Activated naive CD4-positive, alpha-beta T cell treated with anti-CD3 and anti-CD28 coated beads for 36 hours (primary cell): ENCODE data around the gene FBXO42. TPM values are rescaled to one million over a fixed set of nuclear protein-coding genes. Genes with fewer than 3 reads are reported as not detected.
"Not testable (repeated sequence)": the region's sequence is repeated elsewhere in the genome, so short reads cannot be mapped to it uniquely, and the experiment has no call there.

Source experiments
- CTCF ChIA-PET: fragments of 350-600 bp; sonication (Branson Sonifier 250); formaldehyde crosslinking; loops from one replicate; lab custom pipeline; 2021; ENCODE audit warnings: antibody characterized with exemption; lab: Charles Lee
- DNase-seq: peaks from one replicate; pipeline ENCODE4 v3.0.0-alpha.2; 2020
- H3K27ac Mint-ChIP-seq: one replicate; pipeline ENCODE4 v1.8.0; 2021; ENCODE audit warnings: mild to moderate bottlenecking, mixed read lengths
- H3K27me3 Mint-ChIP-seq: one replicate; pipeline ENCODE4 v1.8.0; 2021; ENCODE audit warnings: low read depth, mixed read lengths
- H3K36me3 Mint-ChIP-seq: one replicate; pipeline ENCODE4 v1.8.0; 2021; ENCODE audit warnings: low read depth, mixed read lengths
- H3K4me1 Mint-ChIP-seq: one replicate; pipeline ENCODE4 v1.8.0; 2021; ENCODE audit warnings: low read depth, mixed read lengths
- H3K4me3 Mint-ChIP-seq: one replicate; pipeline ENCODE4 v1.8.0; 2021; ENCODE audit warnings: mild to moderate bottlenecking, moderate library complexity, mixed read lengths
- H3K9me3 Mint-ChIP-seq: one replicate; pipeline ENCODE4 v1.8.0; 2021; ENCODE audit warnings: mixed read lengths
- intact Hi-C: fragments of 100-400 bp; cut with micrococcal nuclease; formaldehyde crosslinking; loops from one replicate; pipeline ENCODE4 v1.15.1; 2023
- total RNA-seq, 2 experiments: library from RNA; stranded (reverse); gene quantifications; one replicate each; pipeline ENCODE4 v1.2.3, GENCODE V29; 2021

The FBXO42 gene
- total RNA-seq, 2 experiments from 2014 or later: 7.5 to 10.2 TPM

DNA sequence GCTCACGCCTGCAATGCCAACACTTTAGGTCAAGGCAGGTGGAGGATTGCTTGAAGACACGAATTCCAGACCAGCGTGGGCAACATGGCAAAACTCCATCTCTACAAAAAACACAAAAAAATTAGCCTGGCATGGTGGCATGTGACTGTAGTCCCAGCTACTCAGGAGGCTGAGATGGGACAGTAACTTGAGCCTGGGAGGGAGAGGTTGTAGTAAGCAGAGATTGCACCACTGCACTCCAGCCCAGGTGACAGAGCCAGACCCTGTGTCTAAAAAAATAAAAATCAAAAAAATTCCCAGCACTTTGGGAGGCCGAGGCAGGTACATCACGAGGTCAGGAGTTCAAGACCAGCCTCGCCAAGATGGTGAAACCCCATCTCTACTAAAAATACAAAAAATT lies 9.0 kb downstream of the FBXO42 start:
- H3K4me1 Mint-ChIP-seq: peaks cover 17% of the 10 kb centered on the region
- H3K9me3 Mint-ChIP-seq, H3K27ac Mint-ChIP-seq, H3K4me3 Mint-ChIP-seq, intact Hi-C loops, H3K27me3 Mint-ChIP-seq, H3K36me3 Mint-ChIP-seq, DNase-seq: not testable (repeated sequence)
- CTCF ChIA-PET: interaction anchor here (1.5 kb wide), 1 partner anchor 99 kb away, joined by 3 read pairs; no protein-coding TSS in a partner anchor

DNA sequence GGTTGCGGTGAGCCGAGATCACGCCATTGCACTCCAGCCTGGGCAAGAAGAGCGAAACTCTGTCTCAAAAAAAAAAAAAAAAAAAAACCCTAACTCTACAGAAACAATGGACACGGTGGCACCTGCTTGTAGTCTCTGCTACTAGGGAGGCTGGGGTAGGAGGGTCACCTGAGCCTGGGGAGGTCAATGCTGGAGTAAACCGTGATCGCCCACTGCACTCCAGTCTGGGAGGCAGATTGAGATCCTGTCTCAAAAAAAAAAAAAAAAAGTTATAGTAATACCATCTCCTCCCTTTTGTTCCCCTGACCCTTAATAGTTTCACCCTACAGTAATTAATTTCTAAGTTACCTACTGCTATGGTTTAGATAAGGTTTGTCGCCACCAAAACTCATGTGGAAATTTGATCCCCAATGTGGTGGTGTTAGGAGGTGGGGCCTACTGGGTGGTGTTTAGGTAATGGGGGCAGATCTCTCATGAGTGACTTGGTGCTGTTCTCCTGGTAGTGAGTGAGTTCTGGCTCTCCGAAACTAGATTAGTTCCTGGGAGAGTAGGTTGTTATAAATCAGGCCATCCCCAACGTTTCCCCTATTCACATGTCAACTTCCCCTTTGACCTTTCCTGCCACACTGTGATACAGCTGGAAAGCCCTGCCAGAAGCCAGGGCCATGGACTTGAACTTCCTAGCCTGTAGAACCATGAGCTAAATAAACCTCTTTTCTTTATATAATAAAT lies 9.8 kb downstream of the FBXO42 start:
- CTCF ChIA-PET: interaction anchor here (1.5 kb wide), 1 partner anchor 98 kb away, joined by 3 read pairs; no protein-coding TSS in a partner anchor
- Mint-ChIP-seq H3K27me3 (no peaks in the 10 kb centered on the region), H3K4me1 (peaks cover 14% of the 10 kb centered on the region), H3K36me3 (peaks cover 3% of the 10 kb centered on the region), H3K9me3 (no peaks in the 10 kb centered on the region), H3K4me3 (no peak overlapping the region), H3K27ac (no peak overlapping the region)
- no peak for DNase-seq
- intact Hi-C loops: no loop called here

DNA sequence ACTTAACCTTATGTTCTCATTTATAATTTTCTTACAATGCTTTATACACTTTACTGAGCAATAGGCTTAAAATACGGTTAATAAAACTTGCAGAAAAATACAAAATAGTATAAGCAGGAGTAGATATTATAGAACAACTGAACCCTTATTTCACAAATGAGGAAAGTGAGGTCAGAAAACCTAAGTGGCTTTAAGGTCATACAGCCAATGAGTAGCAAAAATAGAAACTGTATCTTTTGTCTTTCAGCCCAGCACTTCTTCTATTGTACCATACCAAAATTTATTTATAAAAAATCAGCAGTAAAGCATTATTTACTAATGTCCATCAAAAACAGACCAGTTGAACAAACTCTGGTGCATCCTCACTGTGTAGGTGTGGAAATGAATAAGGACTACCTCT lies 11.6 kb downstream of the FBXO42 start:
- Mint-ChIP-seq H3K27ac (no peak overlapping the region), H3K4me3 (no peak overlapping the region), H3K27me3 (no peaks in the 10 kb centered on the region), H3K9me3 (no peaks in the 10 kb centered on the region), H3K36me3 (peaks cover 3% of the 10 kb centered on the region), H3K4me1 (peaks cover 13% of the 10 kb centered on the region)
- CTCF ChIA-PET: no interaction called here
- DNase-seq: no peak
- intact Hi-C loops: no loop called here

DNA sequence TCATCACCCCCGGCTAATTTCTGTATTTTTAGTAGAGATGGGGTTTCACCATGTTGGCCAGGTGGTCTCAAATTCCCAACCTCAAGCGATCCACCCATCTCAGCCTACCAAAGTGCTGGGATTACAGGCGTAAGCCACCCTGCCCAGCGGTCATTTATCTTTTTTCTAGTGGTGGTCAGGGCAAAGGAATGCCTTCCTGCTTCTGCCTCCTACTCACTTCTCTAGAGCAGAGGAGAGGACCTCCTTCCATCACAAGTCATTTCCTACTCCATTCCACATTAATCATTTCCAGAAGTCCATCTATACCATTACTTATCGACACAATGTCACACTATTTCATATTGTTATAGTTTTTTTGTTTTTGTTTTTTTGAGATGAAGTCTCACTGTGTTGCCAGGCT lies 13.3 kb downstream of the FBXO42 start:
- DNase-seq: no peak
- H3K27ac Mint-ChIP-seq: no peak overlapping the region

DNA sequence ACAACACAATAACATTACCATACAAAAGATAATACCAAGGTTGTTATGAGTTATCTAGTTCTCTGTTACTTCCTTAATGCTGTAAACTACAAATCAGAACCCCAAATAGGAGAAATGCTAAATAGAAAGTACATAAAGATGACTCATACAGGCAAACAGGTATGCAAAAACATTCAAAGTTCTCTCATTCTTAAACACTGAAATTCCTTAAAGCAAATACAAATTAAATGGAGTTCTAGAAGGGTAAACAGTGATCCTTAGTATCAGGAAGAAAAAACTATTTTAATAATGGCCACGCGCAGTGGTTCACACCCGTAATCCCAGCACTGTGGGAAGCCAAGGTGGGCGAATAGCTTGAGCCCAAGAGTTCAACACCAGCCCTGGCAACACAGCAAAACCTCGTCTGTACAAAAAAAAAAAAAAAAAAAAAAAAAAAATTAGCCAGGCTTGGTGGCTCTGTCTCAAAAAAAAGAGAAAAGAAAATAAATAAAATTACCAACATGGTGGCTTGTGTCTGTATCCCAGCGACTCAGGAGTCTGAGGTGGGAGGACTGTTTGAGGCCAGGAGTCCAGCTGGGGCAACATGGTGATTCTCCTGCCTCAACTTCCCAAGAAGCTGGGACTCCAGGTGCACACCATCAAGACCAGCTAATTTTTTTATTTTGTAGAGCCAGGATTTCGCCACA lies 17.5 kb downstream of the FBXO42 start:
- Mint-ChIP-seq H3K27me3 (no peaks in the 10 kb centered on the region), H3K9me3 (no peaks in the 10 kb centered on the region), H3K36me3 (peaks cover 3% of the 10 kb centered on the region), H3K4me3 (no peak overlapping the region), H3K4me1 (peaks cover 24% of the 10 kb centered on the region), H3K27ac (no peak overlapping the region)
- CTCF ChIA-PET: no interaction called here
- intact Hi-C loops: no loop called here
- DNase-seq: no peak

More for the DNA sequence above, 13.3 kb downstream of the FBXO42 start:
- Mint-ChIP-seq H3K27me3 (no peaks in the 10 kb centered on the region), H3K4me3 (no peak overlapping the region), H3K36me3 (peaks cover 3% of the 10 kb centered on the region), H3K9me3 (no peaks in the 10 kb centered on the region), H3K4me1 (peaks cover 21% of the 10 kb centered on the region)
- intact Hi-C loops: no loop called here
- CTCF ChIA-PET: interaction anchor here (0.7 kb wide), 1 partner anchor 94 kb away, joined by 3 read pairs; no protein-coding TSS in a partner anchor

DNA sequence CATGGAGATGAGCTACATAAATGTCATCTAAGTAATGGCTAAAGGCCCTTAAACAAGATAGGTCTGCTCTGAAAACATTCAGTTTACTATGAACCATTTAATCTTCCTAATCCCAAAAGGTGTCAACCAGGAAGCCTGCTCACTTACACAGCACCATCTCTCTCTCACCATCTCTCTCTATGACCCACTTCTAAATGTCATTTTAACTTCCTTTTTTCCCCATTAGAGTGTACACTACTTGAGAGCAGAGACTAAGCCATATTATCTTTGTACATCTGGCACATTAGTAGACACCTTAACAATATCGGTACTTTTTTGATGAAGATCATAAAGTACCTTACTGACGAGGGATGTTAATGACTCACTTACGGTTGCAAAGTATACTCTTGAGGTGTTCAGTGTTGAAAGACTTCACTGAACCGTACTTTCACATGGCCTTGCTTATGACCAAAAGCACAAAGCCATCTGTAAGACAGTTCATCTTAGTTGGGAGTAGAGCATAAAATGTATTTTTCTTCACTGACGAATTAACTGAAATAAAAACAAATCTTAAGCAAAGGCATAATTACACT lies 25.4 kb downstream of the FBXO42 start:
- intact Hi-C loops: no loop called here
- no peak overlapping the region for H3K27ac Mint-ChIP-seq
- CTCF ChIA-PET: no interaction called here

DNA sequence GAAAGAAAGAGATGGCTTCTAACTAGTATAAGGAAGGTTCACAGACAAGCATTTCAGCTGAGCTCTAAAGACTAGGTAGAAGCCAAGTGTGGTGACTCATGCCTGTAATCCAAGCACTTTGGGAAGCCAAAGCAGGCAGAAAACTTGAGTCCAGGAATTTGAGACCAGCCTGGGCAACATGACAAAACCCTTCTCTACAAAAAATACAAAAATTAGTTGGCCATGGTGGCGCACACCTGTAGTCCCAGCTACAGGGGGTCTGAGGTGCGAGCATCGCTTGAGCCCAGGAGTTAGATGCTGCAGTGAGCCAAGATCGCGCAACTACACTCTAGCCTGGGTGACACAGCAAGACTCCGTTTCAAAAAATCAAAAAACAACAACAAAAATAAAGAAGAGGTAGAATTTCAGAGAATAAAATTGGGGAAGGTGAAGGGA lies 27.8 kb downstream of the FBXO42 start:
- intact Hi-C loops: no loop called here
- no peak overlapping the region for H3K27ac Mint-ChIP-seq
- CTCF ChIA-PET: no interaction called here
- peaks cover 21% of the 10 kb centered on the region for H3K4me1 Mint-ChIP-seq
- H3K36me3 Mint-ChIP-seq: peaks cover 3% of the 10 kb centered on the region
- H3K27me3 Mint-ChIP-seq: no peaks in the 10 kb centered on the region
- no peak overlapping the region for H3K4me3 Mint-ChIP-seq
- no peaks in the 10 kb centered on the region for H3K9me3 Mint-ChIP-seq
- no peak for DNase-seq

More for the DNA sequence above, 25.4 kb downstream of the FBXO42 start:
- H3K36me3 Mint-ChIP-seq: peaks cover 3% of the 10 kb centered on the region
- no peaks in the 10 kb centered on the region for H3K9me3 Mint-ChIP-seq
- H3K4me1 Mint-ChIP-seq: peaks cover 15% of the 10 kb centered on the region
- no peak overlapping the region for H3K4me3 Mint-ChIP-seq
- DNase-seq: no peak
- H3K27me3 Mint-ChIP-seq: no peaks in the 10 kb centered on the region

DNA sequence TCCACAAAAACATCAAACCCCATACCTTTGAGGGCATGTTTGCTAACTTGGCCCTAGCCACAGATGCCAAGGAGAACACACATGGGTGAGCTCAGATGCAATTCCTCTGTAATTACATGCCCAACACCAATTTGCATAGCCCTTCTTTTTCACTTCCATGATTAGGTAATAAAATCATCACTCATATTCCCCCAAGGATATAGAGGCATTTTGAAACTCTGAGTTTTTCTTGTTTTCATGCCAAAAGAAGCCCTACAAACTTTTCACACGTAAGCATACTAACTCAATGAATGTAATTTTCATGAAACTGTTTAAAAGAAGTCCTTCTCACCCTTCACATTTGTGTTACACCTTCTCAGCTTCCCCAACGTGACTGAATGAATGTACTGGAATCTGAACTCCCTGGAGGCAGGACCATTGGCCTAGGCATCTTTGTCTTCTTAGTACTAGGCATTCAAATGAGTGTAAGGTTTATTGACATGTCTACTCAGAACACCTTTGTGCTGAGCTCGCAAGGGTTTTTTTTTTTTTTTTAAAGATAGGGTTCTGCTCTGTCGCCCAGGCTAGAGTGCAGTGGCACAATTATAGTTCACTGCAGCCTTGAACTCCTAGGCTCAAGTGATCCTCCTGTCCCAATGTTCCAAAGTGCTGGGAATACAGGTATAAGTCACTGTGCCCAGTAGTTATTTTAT lies 31.0 kb downstream of the FBXO42 start:
- no peak overlapping the region for H3K4me3 Mint-ChIP-seq
- H3K4me1 Mint-ChIP-seq: peaks cover 22% of the 10 kb centered on the region
- CTCF ChIA-PET: interaction anchor here (1.0 kb wide), 1 partner anchor 242 kb away, joined by 3 read pairs; no protein-coding TSS in a partner anchor
- no peak for DNase-seq
- H3K9me3 Mint-ChIP-seq: no peaks in the 10 kb centered on the region
- H3K36me3 Mint-ChIP-seq: peaks cover 1% of the 10 kb centered on the region
- intact Hi-C loops: no loop called here
- H3K27me3 Mint-ChIP-seq: no peaks in the 10 kb centered on the region
- H3K27ac Mint-ChIP-seq: no peak overlapping the region

DNA sequence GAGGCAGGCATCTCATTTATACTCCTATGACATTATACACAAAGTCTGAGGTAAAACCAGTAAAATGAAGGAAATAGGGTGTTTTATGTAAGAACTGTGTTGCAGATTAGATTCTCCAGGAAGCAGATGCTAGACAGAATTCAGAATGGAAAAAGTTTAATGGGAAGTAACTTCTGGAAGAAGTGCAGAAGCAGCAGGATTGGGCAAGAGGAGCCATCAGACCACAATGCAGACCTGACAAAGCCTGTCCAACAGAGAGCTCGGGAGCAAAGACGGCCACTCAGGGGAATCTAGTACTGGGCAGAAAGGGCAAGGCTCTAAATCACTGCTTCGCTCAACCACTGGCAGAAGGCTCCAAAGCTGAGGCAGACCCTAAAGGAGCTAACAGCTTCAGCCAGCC lies 33.7 kb downstream of the FBXO42 start:
- H3K27ac Mint-ChIP-seq: no peak overlapping the region

DNA sequence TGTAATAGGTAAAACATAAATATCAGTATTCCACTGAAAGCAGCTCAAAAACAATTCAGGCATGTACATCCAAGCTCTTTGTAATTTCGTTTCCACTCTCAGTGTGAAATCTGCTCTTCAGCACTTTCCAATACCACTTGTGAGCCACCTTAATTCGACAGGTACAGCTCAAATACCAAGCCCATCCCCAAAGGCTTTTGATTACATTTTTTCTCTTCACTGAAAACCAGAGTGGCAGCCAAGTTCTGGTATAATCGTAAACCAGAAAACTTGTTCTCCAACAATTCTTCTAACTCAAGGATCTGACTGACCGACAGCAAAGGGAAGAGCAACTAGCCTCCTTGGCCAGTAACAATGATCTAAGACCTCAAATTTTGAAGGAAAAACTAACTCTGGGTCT lies 36.8 kb downstream of the FBXO42 start:
- DNase-seq: no peak
- Mint-ChIP-seq H3K4me3 (no peak overlapping the region), H3K27ac (no peak overlapping the region), H3K4me1 (peaks cover 4% of the 10 kb centered on the region), H3K36me3 (peaks cover 5% of the 10 kb centered on the region), H3K9me3 (no peaks in the 10 kb centered on the region), H3K27me3 (no peaks in the 10 kb centered on the region)
- CTCF ChIA-PET: no interaction called here
- intact Hi-C loops: no loop called here

More for the DNA sequence above, 33.7 kb downstream of the FBXO42 start:
- H3K27me3 Mint-ChIP-seq: no peaks in the 10 kb centered on the region
- peaks cover 17% of the 10 kb centered on the region for H3K4me1 Mint-ChIP-seq
- H3K9me3 Mint-ChIP-seq: no peaks in the 10 kb centered on the region
- intact Hi-C loops: no loop called here
- CTCF ChIA-PET: no interaction called here
- H3K36me3 Mint-ChIP-seq: peaks cover 4% of the 10 kb centered on the region
- DNase-seq: no peak
- H3K4me3 Mint-ChIP-seq: no peak overlapping the region

DNA sequence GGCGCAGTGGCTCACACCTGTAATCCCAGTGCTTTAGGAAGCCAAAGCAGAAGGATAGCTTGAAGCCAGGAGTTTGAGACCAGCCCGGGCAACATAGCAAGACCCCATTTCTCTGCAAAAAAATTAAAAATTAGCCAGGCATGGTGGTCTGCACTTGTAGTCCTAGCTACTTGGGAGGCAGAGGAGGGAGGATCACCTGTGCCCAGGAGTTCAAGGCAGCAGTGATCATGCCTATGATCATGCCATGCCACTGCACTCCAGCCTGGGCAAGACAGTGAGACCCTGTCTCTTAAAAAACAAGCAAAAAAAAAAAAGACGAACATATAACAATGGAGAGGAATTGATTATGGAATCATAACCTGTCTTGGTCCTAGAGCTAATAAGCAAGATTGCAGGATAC lies 45.1 kb downstream of the FBXO42 start:
- intact Hi-C loops: no loop called here
- CTCF ChIA-PET: no interaction called here
- Mint-ChIP-seq H3K27me3 (no peaks in the 10 kb centered on the region), H3K4me1 (no peaks in the 10 kb centered on the region), H3K4me3 (no peak overlapping the region), H3K27ac (no peak overlapping the region), H3K9me3 (no peaks in the 10 kb centered on the region), H3K36me3 (peaks cover 14% of the 10 kb centered on the region)
- DNase-seq: no peak
